Kidney epithelial cell (primary cell): Measurements from ENCODE around the gene LRRC2. TPM values are rescaled to one million over a fixed set of nuclear protein-coding genes. Genes with fewer than 3 reads are reported as not detected.

Experiments used
- DNase-seq: peaks from one replicate; pipeline ENCODE4 v3.0.0-alpha.2; 2010; ENCODE audit warnings: low read depth
- H3K27me3 ChIP-seq: 2 replicates; pipeline ENCODE4 v1.6.0; 2011; ENCODE audit warnings: low read length; ENCODE audit not compliant: control insufficient read depth, insufficient read depth
- H3K36me3 ChIP-seq: 2 replicates; pipeline ENCODE4 v1.5.1; 2011; ENCODE audit warnings: low read length; ENCODE audit not compliant: control insufficient read depth, insufficient read depth
- H3K4me3 ChIP-seq: 2 replicates; pipeline ENCODE4 v1.5.1; 2011; ENCODE audit warnings: low read depth, mild to moderate bottlenecking, control low read depth, low read length
- CTCF ChIP-seq: IDR thresholded peaks from 2 replicates; pipeline ENCODE4 v1.5.1; 2011; ENCODE audit warnings: mild to moderate bottlenecking, moderate library complexity, low read length, control low read depth, inconsistent platforms; ENCODE audit not compliant: insufficient read depth, poor library complexity, severe bottlenecking
- total RNA-seq: library from RNA; depleted of rRNA; stranded (reverse); fragments of >200 nt; gene quantifications from 2 replicates; pipeline ENCODE4 v1.2.3, GENCODE V29; 2015

Gene LRRC2
- total RNA-seq, 1 donor from 2014 or later = 0.29 TPM

GRCh38 chr3:46545818-46546630, 20.1 kb downstream of the LRRC2 start:
- H3K27me3 ChIP-seq = no peaks in the 10 kb centered on the region
- no peak overlapping the region for H3K4me3 ChIP-seq
- no peak for DNase-seq
- no peak for TF ChIP-seq CTCF
- H3K36me3 ChIP-seq = no peaks in the 10 kb centered on the region

DNA sequence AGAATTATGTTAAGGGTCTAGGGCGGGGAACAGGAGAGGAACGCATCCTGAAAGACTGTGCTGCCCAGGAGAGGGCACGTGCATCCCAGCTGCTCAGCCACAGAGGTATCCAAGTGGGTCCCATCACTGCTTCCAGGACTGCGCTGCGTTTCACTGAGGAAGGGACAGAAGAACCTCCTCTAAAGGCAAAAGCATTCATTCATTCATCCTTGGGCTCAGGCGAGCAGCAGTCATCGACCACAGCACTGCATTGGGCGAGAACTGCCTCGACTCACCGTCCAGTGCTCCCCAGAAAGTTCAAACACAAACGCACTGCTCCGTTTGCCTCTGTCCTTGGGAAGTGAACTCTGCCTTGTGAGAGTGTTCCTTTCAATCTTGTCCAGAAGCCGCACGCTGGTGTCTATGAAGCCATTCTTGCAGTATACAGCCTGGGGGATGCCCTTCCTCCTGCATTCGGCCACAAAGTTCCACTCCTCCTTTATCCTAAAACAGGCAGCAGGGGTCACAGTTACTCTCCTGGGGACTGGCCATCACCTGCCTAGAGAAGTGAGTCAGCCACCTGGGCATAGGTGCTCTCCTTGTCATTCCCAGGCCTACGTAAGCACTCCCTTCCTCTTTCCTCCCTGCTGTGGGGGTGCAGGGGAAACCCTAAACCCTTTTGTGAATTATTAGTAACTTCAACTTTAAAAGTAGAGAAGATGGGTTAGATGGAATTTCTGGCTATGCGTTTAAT, 21.2 kb downstream of the LRRC2 start:
- Histone ChIP-seq H3K27me3 (no peaks in the 10 kb centered on the region), H3K4me3 (no peak overlapping the region), H3K36me3 (no peaks in the 10 kb centered on the region)
- DNase-seq = no peak
- TF ChIP-seq CTCF = no peak

DNA sequence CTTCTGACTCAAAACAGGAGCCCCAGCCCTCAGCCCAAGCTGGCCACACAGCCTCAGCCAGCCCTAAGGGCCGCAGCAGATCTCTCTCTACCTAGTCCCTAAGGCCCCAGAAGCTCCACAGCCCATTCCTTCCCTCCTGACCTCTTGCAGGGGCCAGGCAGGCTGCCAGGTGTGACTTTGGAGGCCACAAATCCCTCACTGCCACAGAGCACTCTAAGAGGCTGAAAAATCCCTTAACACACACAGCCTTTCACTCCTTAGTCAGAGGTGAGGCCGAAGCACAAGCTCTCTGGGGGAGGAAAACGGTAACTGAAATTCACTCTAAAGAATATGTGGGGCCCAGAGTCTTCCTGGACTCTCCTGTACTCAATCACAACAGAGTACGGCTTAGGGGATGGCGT, 23.3 kb downstream of the LRRC2 start:
- DNase-seq = no peak
- Histone ChIP-seq H3K27me3 (no peaks in the 10 kb centered on the region), H3K36me3 (no peaks in the 10 kb centered on the region), H3K4me3 (no peak overlapping the region)
- no peak for TF ChIP-seq CTCF

DNA sequence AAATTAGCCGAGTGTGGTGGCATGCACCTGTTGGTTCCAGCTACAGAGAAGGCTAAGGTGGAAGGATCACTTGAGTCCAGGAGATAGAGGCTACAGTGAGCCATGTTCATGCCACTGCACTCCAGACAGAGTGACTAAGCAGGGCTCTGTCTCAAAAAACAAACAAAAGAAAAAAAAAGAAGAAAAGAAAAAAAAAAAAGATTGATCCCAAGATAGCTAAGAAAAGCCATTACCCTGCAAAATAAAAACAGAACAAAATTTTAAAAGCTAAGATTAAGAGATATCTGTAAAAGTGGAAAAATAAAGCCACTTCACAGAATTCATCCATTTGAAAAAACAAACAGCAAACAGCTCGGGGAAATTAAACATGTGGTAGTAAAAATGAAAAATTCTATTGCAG, 23.8 kb downstream of the LRRC2 start:
- no peak for DNase-seq
- no peak for TF ChIP-seq CTCF
- no peaks in the 10 kb centered on the region for H3K27me3 ChIP-seq
- H3K36me3 ChIP-seq = no peaks in the 10 kb centered on the region
- H3K4me3 ChIP-seq = no peak overlapping the region

DNA sequence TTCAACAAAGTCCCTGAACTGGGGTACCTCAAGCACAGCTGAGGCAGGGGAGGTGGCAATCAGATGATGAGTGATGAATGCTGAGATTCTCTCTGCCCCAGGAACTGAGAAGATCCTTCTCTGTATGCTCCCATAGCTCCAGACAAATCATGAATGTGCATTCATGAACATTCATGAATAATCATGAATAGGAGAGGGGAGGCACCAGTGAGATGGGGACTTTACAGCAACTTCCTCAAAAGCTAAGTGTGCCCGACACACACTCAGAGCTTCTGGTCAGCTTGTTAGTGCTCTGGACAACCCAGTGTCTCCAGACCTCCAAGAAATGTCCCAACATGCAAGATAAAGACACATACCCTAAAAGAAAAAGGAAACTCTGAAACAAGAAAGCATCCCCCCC, 24.3 kb downstream of the LRRC2 start:
- H3K36me3 ChIP-seq = no peaks in the 10 kb centered on the region
- no peak for DNase-seq
- H3K4me3 ChIP-seq = no peak overlapping the region
- no peak for TF ChIP-seq CTCF
- no peaks in the 10 kb centered on the region for H3K27me3 ChIP-seq

DNA sequence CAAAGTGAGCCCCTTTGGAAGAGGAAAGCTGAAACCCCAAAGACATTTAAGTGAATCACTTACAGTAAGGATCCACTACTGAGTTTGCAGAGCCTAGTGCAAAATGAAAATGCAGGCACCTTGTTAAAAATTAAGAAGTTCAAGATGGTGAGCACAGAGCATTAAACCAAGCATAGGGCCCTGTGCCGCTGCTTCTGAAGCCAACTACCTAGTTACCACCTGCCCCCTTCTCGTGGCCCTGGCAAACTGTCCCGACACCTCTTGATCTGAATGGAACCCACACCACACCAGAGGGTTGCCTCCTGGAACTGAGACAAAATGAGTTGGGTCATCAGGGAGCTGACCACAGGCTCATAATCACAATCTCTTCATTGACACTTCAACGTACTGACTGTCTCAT, 25.6 kb downstream of the LRRC2 start:
- Histone ChIP-seq H3K27me3 (no peaks in the 10 kb centered on the region), H3K36me3 (no peaks in the 10 kb centered on the region), H3K4me3 (no peak overlapping the region)
- DNase-seq = no peak
- TF ChIP-seq CTCF = no peak
